SK-N-MC (cell line): Measurements from ENCODE around the gene AUTS2.

Experiments
- EZH2 ChIP-seq: fragments of 200-600 bp; sonication (generic); IDR thresholded peaks from one replicate; pipeline ENCODE4 v1.6.1; 2017; ENCODE audit warnings: antibody characterized with exemption
- FOXP2 ChIP-seq: optimal IDR thresholded peaks from 2 replicates; pipeline ENCODE3; 2011; ENCODE audit warnings: mild to moderate bottlenecking, moderate library complexity; ENCODE audit not compliant: insufficient read depth; ENCODE audit errors: extremely low read length, control extremely low read depth
- POLR2AphosphoS5 ChIP-seq: IDR thresholded peaks from 2 replicates; pipeline ENCODE4 v1.6.1; 2012; ENCODE audit warnings: mild to moderate bottlenecking, low read depth, low read length, borderline replicate concordance

GRCh38 chr7:70334871-70335270, 736.6 kb downstream of the AUTS2 start:
- TF ChIP-seq POLR2AphosphoS5 (no peak), FOXP2 (no peak), EZH2 (no peak)
